MM.1S (cell line): ENCODE data around the gene ATP6V1F.

Experiments
- EZH2 ChIP-seq: fragments of 300-600 bp; sonication (generic); optimal IDR thresholded peaks from 2 replicates; pipeline ENCODE3; 2017; ENCODE audit warnings: low read depth, mild to moderate bottlenecking, antibody characterized with exemption, low read length, mixed read lengths
- EZH2phosphoT487 ChIP-seq: fragments of 300-600 bp; sonication (generic); IDR thresholded peaks from 2 replicates; pipeline ENCODE4 v1.6.1; 2018; ENCODE audit warnings: antibody characterized with exemption, low read length
- TF ChIP-seq, protein P1 (sequence below): fragments of 300-600 bp; sonication (generic); IDR thresholded peaks from 2 replicates; pipeline ENCODE4 v1.5.1; 2016; ENCODE audit warnings: antibody characterized with exemption, low read length, mixed read lengths

- TF ChIP-seq, protein P1, sequence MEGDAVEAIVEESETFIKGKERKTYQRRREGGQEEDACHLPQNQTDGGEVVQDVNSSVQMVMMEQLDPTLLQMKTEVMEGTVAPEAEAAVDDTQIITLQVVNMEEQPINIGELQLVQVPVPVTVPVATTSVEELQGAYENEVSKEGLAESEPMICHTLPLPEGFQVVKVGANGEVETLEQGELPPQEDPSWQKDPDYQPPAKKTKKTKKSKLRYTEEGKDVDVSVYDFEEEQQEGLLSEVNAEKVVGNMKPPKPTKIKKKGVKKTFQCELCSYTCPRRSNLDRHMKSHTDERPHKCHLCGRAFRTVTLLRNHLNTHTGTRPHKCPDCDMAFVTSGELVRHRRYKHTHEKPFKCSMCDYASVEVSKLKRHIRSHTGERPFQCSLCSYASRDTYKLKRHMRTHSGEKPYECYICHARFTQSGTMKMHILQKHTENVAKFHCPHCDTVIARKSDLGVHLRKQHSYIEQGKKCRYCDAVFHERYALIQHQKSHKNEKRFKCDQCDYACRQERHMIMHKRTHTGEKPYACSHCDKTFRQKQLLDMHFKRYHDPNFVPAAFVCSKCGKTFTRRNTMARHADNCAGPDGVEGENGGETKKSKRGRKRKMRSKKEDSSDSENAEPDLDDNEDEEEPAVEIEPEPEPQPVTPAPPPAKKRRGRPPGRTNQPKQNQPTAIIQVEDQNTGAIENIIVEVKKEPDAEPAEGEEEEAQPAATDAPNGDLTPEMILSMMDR = 0 out of 2 replicates have a peak, but pooled peaks have one; percentile 14
- TF ChIP-seq EZH2phosphoT487 = no peak
- TF ChIP-seq EZH2 = no peak
Observed at GRCh38 chr7:128855559-128855958, 7.1 kb upstream of the ATP6V1F start.
